HG03025 (cell line): Measurements from ENCODE around the gene FBXO38.

Experiments used
- ATAC-seq: cut with Tn5 transposase; IDR thresholded peaks from one replicate; pipeline ENCODE4 v1.9.1; 2021; ENCODE audit warnings: mild to moderate bottlenecking, moderate library complexity; ENCODE audit not compliant: unreplicated experiment, low FRiP score

Gene FBXO38

GRCh38 chr5:148384380-148384737 is 601 bp downstream of the FBXO38 start:
- peak; percentile 36 for ATAC-seq

- no peak for ATAC-seq
These were observed 1.3 kb downstream of the FBXO38 start for GRCh38 chr5:148385094-148385493.

DNA sequence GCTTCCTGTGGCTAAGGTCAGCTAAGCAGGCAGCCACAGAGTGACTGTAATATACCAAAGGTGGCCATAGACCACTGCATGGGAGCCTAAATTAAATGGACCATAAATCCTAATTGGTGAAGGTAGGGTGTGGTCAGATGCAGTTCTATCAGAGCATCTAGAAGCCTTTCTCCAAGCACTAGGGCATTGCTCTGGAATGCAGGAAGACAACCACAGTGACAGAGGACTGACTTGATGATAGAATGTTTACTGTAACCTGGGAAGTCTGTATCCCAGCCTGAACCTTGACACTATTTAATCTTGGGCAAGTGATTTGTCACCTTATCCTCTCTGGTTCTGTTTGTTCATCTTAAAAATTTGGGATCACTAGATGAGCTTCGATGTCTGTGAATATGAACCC is 2.3 kb downstream of the FBXO38 start:
- no peak for ATAC-seq

GRCh38 chr5:148387325-148387724 is 3.6 kb downstream of the FBXO38 start:
- ATAC-seq: no peak

GRCh38 chr5:148388696-148389095 is 4.9 kb downstream of the FBXO38 start:
- peak; percentile 38 for ATAC-seq

DNA sequence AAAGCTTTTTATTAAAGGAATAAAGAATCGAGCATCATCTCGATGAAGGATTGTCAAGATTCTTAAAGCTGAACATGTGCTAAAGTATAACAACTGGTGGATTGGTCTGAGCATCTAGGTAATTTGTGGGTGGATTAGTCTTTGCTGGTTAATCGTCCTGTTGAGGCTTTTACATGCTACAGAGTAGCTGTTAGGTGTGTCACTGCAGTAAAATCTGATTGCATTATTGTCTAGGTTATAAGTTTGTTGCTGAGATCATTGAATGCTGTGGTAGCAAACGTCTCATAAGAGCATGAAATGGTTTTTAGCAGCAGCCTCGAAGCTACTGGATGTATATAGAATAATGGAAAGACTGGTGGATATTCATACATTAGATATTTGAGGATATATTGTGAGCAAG is 7.2 kb downstream of the FBXO38 start:
- no peak for ATAC-seq

GRCh38 chr5:148391422-148391821 is 7.7 kb downstream of the FBXO38 start:
- no peak for ATAC-seq

DNA sequence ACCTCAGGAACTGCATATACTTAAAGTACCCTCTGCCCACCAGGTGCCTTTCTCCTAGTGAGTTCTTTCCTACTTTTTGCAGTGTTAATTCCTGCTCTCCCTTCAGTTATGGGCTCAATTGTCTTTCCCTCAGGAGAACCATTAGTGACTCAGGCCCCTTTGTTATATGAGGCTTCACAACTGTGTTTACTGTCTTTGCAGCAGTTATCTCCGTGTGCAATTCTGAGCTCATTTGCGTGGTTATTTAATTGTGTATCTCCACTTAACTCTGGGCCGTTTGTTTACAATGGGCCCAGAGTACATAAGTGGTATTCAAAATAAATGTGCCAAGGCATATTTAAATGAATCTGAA is 9.6 kb downstream of the FBXO38 start:
- no peak for ATAC-seq

DNA sequence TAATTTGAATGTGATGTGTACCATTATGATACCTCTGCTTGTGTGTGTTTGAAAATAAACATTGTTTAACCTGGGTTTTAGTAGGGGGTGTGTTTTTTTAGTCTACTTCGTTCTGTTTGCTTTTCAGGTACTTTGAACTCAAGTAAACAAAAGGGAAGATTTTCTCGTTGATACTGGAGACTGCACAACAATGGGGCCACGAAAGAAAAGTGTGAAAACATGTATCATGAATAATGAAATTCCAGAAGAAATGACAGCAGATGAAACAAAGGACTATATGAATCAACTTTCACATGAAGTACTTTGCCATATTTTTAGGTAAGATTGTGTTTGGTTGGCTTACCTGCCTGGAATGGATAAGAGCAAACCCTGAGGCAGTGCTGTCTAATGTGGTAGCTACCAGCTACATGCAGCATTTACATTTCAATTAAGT is 10.8 kb downstream of the FBXO38 start:
- no peak for ATAC-seq

DNA sequence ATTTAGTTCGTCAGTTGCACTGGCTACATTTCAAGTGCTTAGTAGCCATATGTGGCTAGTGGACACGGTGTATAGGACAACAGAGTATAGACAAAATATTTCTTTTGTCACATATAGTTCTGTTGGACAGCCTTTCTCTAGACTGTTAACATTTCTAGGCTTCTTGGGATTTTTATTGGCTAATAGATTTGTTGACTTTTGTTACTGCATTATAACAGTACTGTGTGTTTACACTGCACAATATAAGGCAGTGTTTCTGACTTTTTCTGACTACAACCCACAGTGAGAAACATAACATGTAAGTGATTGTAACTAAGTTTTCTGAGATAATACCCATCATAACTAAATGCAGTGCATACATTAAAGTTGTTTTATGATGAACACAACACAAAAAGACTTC is 11.3 kb downstream of the FBXO38 start:
- no peak for ATAC-seq

GRCh38 chr5:148397968-148398595 is 14.3 kb downstream of the FBXO38 start:
- ATAC-seq: no peak

DNA sequence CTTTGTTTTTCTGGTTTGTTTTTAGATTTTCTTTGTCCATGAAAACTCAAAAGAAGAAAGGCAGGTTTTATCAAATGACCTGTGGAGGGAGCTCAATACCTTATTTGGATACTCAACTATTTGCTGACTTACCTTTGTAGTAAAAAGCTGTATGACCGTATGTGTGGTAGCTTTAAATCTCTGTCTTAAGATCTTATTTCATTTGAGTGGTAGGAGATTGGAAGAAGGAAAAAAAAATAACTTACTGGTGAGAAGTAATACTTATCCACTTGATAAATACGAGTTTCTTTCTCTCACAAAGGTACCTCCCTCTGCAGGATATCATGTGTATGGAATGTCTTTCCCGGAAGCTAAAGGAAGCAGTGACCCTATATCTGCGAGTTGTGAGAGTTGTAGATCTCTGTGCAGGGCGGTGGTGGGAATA is 15.0 kb downstream of the FBXO38 start:
- no peak for ATAC-seq

DNA sequence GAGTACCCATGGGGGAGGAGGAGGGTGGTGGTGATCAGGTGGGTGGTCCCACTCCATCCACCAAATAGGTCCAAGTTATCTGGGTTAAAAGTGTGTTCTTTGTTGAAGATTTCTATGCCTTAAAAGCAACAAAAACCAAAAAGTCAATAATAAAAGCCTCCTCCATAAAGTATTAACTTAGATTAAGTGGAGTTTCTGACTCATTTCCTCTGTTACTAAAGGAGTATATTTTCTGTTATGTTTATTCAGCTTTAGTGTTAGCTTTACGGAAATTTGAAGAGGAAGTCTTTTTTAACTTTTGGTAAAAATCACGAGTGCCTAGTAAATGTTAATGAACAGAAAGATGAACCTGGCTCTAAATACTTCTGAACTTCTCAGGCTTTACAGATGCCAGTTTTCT is 17.8 kb downstream of the FBXO38 start:
- no peak for ATAC-seq

GRCh38 chr5:148403344-148403743 is 19.6 kb downstream of the FBXO38 start:
- peak; percentile 94 for ATAC-seq

- ATAC-seq: no peak
These were observed 22.6 kb downstream of the FBXO38 start for GRCh38 chr5:148406406-148406805.

DNA sequence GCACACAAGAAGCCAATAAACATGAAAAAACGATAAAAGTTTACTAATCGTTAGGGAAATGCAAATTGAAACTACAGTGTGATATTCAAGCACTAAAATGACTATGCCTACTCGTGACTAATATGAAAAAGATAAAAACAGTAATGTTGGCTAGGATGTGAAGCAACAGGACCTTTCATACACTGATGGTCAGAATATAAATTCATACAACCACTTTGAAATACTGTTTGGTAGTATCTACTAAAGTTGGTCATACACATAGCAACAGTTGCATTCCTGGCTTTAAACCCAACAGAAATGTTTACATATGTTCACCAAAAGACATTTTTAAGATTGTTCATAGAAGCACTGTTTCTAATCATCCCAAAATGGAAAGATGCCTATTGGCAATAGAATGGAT is 24.3 kb downstream of the FBXO38 start:
- no peak for ATAC-seq

DNA sequence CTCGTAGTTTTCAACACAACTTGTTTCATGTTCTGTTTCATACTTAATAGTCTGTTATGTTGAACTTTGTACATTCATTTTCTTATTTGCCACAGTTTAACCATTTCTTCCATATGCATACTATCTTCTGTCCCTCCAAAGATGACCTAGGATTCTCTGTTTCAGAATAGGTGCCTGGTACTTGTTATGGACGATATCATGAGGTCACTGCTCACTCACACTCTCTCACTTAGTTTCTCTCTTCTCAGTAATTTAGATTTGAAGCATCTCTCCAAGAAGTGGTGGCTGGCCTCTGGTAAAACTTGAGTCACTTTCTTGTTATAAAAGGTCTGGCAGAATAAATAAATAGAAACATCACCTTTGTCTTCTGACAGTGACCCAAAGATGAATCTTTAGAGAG is 28.4 kb downstream of the FBXO38 start:
- ATAC-seq: no peak

DNA sequence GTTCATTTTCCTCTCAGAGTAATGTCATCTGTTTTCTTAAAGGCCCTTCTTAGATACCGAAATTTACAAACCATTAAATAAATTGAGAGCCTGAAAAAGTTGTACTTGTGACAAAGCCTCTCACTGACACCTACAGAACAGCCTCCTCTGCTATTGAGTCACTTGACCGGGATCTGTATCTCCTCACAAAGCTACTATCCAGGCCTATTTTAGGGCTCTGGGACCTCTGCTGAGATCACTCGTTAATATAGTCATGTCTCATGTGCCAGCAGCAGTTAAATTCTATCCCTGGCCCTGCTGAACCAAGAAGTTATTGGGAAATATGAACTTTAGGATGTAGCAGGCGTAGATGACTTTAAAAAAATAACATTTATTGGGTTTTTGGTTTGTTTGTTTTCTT is 31.1 kb downstream of the FBXO38 start:
- no peak for ATAC-seq

DNA sequence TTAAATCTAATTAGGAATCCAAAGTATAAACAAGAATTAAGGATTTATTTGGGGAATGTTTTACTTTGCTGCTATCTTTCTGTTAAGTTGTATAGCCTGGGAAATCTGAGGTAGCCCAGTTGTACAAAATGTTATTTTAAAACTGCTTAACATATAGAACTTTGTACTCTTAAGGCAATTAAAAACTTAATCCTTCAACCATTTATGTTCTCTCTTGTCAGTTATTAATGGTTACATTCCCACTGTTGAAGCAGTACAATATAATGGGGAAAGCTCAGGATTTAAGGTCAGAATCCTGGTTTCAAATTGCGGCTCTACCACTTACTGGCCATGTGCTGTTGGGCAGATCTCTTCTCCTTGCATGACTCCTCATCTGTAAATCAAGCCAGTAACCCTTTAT is 32.7 kb downstream of the FBXO38 start:
- ATAC-seq: no peak

DNA sequence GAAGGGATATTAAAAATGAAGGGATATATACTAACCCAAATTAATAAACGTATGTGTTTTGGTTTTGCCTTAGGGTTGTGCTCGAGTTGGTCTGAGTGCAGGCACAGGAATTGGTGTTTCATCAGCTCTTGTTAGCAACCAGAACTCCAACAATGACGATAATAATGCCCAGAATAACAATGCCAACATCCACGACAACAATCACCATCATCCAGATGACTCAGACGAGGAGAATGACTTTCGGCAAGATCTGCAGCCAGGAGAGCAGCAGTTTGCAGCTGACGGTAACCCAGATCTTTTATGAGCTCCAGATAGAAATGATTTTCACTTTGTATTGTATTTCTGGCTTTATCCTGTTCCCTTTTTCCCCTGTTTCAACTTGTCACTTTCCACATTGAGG is 33.2 kb downstream of the FBXO38 start:
- no peak for ATAC-seq

DNA sequence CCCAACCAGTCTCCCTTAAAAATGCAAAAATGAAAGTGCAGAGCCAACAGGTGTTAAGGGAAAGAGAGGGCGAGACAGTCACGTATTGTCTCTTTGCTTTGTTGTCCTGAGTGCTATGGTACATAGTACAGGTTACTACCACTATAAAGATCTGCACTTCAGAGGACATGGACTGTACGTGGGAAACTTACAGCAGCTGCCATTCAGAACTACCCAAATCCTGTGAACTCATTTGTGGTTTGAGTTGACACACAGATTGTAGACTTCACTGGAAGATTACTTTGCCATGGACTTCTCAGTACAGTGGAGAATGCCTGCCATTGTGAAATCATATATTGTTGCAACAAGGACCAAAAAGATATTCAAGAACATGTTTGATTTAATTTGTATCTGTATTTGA is 34.8 kb downstream of the FBXO38 start:
- ATAC-seq: no peak

DNA sequence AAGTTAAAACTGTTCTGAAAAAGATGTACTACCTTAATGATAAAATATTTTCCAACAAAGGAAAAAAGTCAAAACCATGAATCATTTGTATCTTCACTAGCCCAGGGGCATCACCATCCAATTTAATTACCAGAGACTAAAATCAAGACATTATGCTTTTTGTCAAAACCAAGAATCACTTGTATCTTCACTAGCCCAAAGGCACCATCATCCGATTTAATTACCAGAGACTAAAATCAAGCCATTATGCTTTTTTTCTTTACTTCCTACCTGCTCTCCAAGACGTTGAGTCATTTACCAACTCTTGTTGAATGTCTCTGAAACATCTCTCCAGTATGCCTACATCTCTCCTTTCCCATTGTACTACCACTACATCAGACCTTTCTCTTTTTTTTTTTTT is 37.9 kb downstream of the FBXO38 start:
- ATAC-seq: no peak

DNA sequence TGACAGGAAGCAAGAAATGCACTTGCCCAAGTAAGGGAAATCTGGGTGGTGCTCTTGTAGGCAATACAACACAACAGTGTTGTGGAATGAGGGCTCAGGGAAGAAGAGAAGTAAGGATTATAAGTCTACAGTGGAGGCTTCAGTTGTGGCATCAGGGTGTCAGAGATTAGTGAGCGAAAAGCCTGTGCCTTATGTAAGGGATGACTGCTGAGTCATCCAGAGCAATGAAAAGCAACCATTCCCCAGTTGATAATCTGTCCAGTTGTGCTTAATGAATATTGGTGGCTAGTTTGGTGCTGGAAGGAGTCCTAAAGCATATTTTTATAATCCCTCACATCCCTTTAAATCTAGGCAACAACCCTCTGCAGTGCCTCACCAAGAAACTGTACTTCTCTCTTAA is 42.0 kb downstream of the FBXO38 start:
- no peak for ATAC-seq
